Left ventricle myocardium inferior (tissue), 1 donor: ENCODE results near the gene STK10. TPM values are rescaled to one million over a fixed set of nuclear protein-coding genes. Genes with fewer than 3 reads are reported as not detected.

ENCODE experiments used
- DNase-seq: peaks from one replicate; pipeline ENCODE4 v3.0.0-alpha.2; 2020
- H3K27ac ChIP-seq: fragments of 200-600 bp; replicated peaks from 2 replicates; pipeline ENCODE4 v1.8.0; 2021
- H3K27me3 ChIP-seq: fragments of 200-600 bp; 2 replicates; pipeline ENCODE4 v1.8.0; 2021; ENCODE audit warnings: low read depth
- H3K36me3 ChIP-seq: fragments of 200-600 bp; 2 replicates; pipeline ENCODE4 v1.8.0; 2021
- H3K4me1 ChIP-seq: fragments of 200-600 bp; 2 replicates; pipeline ENCODE4 v1.8.0; 2021
- H3K4me3 ChIP-seq: fragments of 200-600 bp; 2 replicates; pipeline ENCODE4 v1.8.0; 2021; ENCODE audit warnings: mild to moderate bottlenecking, moderate library complexity
- H3K9me3 ChIP-seq: fragments of 200-600 bp; replicated peaks from 2 replicates; pipeline ENCODE4 v1.8.0; 2021
- intact Hi-C: fragments of 100-400 bp; cut with micrococcal nuclease; formaldehyde crosslinking; loops from one replicate; pipeline ENCODE4 v1.11.0; 2022
- total RNA-seq: library from RNA; stranded (reverse); fragmentation: NEBNext Ultra II Directional; extraction: Animal tissue kit (Norgen Biotek cat#: 25700); gene quantifications from one replicate; pipeline ENCODE4 v1.2.1, GENCODE V29; 2021
- TF ChIP-seq, protein P1 (sequence below): fragments of 200-600 bp; IDR thresholded peaks from 2 replicates; pipeline ENCODE4 v1.8.0; 2021; ENCODE audit warnings: antibody characterized with exemption, mild to moderate bottlenecking, borderline replicate concordance
- donor health status: DM: no; HTN: yes; CAD: no; lungs with severe emphysema.

Gene STK10
- total RNA-seq, 1 donor from 2014 or later: 5.3 TPM

DNA sequence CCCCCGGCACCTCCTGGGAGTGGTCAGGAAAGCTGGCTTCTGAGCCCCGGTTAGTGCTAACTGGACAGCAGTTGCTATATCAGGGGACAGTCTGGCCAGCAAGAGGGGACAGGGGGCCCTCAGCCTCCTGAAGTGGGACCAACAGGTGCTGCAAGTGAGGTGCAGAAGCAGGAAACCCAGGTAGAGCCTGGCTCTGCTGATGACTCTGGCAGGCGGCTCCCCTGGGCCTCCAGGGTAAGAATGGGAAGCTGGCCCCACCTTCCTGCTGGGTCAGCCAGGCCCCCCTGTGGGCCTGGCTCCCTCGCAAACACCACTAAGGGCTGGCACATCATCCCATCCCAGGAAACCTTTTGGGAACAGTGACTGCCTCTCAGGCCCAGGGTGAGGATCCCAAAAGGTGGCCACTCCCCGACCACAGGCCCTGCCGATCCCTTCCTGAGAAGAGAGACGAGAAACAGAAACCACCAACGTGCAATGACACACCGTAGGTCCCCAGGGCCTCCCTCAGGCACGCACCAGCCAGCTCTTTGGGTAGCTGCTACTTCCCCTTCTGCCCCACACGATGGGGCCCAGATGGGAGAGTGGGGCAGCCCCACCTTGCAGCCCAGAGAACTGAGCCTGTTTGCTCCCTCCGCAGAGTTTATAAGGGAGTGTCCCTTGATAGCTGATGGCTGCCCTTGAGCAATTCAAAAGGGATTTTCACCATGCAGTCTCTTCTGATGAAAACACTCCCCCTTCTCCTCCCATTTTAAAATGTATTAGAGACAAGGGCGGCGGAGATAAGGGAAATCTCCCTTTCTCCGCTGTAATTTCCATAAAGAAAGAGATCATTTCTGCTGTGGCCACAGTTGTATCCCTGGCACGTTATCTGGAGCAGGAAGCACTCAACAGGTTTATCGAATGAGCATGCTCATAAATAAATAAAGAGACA, 76.8 kb downstream of the STK10 start:
- H3K36me3 ChIP-seq: peaks cover 10% of the 10 kb centered on the region
- DNase-seq: no peak
- H3K4me1 ChIP-seq: peaks cover 69% of the 10 kb centered on the region
- intact Hi-C loops: no loop called here
- H3K4me3 ChIP-seq: peak overlapping the region; percentile 45
- H3K9me3 ChIP-seq: no peaks in the 10 kb centered on the region
- no peaks in the 10 kb centered on the region for H3K27me3 ChIP-seq
- peak overlapping the region; percentile 80 for H3K27ac ChIP-seq
- TF ChIP-seq, protein P1, sequence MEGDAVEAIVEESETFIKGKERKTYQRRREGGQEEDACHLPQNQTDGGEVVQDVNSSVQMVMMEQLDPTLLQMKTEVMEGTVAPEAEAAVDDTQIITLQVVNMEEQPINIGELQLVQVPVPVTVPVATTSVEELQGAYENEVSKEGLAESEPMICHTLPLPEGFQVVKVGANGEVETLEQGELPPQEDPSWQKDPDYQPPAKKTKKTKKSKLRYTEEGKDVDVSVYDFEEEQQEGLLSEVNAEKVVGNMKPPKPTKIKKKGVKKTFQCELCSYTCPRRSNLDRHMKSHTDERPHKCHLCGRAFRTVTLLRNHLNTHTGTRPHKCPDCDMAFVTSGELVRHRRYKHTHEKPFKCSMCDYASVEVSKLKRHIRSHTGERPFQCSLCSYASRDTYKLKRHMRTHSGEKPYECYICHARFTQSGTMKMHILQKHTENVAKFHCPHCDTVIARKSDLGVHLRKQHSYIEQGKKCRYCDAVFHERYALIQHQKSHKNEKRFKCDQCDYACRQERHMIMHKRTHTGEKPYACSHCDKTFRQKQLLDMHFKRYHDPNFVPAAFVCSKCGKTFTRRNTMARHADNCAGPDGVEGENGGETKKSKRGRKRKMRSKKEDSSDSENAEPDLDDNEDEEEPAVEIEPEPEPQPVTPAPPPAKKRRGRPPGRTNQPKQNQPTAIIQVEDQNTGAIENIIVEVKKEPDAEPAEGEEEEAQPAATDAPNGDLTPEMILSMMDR: no peak

DNA sequence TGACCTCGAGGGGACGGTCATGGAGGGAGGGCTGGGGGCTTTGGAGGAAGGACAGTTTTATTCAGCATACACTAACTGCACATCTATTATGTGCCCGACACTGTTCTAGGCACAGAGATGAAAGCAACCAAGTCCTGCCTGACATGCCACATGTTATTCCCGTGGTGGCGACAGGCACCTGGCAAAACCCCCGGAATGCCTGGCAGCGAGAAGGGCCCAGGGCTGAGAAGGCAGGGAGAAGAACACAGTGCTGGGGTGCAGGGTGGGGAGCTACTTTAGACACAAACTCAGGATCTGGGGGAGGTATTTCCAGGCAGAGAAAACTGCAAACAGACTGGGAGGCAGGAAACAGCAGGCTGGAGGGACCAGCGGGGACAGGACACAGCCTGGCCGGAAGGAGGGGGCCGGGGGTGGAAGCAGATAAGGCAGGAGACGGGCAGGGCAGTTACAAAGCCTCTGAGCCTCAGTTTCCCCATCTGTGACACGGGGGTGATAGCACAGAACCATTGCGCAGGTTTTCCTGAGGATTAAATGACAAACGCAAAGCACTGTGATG, 77.7 kb downstream of the STK10 start:
- Histone ChIP-seq H3K27ac (peak overlapping the region; percentile 80), H3K4me1 (peaks cover 61% of the 10 kb centered on the region), H3K4me3 (peak overlapping the region; percentile 45), H3K36me3 (peaks cover 10% of the 10 kb centered on the region), H3K27me3 (no peaks in the 10 kb centered on the region), H3K9me3 (no peaks in the 10 kb centered on the region)
- TF ChIP-seq, protein P1: no peak
- no peak for DNase-seq
- intact Hi-C loops: no loop called here

DNA sequence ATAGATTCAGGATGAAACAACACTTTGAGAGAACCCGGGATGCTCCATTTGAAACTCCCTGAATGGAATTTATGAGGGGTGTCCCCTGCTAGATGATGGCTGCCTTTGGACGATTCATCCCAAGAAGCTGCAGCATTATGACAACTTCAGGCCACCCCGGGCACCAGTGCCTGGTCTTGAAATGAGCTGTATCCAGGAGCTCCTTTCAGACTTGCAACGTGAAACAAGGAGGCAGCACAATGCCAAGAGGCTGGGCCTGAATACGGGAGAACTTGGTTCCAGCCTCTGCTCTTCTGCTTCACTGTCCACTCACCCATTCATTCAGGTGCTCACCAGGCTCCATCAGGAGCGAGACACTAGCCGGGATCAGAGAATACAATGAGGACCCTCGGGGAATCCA, 78.3 kb downstream of the STK10 start:
- intact Hi-C loops: loop anchor here (10.0 kb wide), 1 partner anchor 175 kb away; the partner anchor contains the start of gene UBTD2
- H3K36me3 ChIP-seq: peaks cover 13% of the 10 kb centered on the region
- TF ChIP-seq, protein P1: no peak
- no peak for DNase-seq
- peak overlapping the region; percentile 80 for H3K27ac ChIP-seq
- H3K27me3 ChIP-seq: no peaks in the 10 kb centered on the region
- H3K4me1 ChIP-seq: peaks cover 55% of the 10 kb centered on the region
- H3K9me3 ChIP-seq: no peaks in the 10 kb centered on the region
- no peak overlapping the region for H3K4me3 ChIP-seq

DNA sequence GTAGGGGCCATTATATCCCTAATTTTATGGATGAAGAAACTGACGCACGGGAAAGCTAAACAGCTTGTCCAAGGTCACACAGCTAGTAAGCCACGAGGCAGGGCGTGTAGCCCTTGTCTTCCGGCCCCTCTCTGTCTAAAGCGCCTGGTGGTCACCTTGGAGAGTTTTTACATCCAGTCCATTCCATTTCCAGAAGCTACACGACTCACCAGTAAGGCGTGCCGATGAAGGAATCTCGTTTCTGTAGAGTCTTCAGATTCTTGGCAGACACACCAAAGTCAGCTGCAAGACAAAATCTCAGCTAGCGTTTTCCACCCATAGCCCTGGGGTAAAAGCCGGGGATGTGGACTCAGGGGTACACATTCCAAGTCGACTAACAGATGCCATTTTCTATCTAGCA, 80.5 kb downstream of the STK10 start:
- Histone ChIP-seq H3K4me1 (peaks cover 71% of the 10 kb centered on the region), H3K27me3 (no peaks in the 10 kb centered on the region), H3K36me3 (peaks cover 16% of the 10 kb centered on the region), H3K4me3 (peak overlapping the region; percentile 31), H3K27ac (peak overlapping the region; percentile 3), H3K9me3 (no peaks in the 10 kb centered on the region)
- no peak for DNase-seq
- TF ChIP-seq, protein P1: no peak
- intact Hi-C loops: loop anchor here (10.0 kb wide), 1 partner anchor 177 kb away; the partner anchor contains the start of gene UBTD2

GRCh38 chr5:172106511-172107356, 81.3 kb downstream of the STK10 start:
- no peak overlapping the region for H3K27ac ChIP-seq
- H3K4me1 ChIP-seq: peaks cover 69% of the 10 kb centered on the region
- intact Hi-C loops: loop anchor here (10.0 kb wide), 1 partner anchor 178 kb away; the partner anchor contains the start of gene UBTD2
- peak; percentile 62 for DNase-seq
- no peaks in the 10 kb centered on the region for H3K27me3 ChIP-seq
- peak overlapping the region; percentile 31 for H3K4me3 ChIP-seq
- peaks cover 21% of the 10 kb centered on the region for H3K36me3 ChIP-seq
- TF ChIP-seq, protein P1: peak; percentile 93
- H3K9me3 ChIP-seq: no peaks in the 10 kb centered on the region
